HepG2 (cell line): ENCODE data around the gene OR10A2. TPM values are rescaled to one million over a fixed set of nuclear protein-coding genes. Genes with fewer than 3 reads are reported as not detected.
"Not testable (repeated sequence)": the region's sequence is repeated elsewhere in the genome, so short reads cannot be mapped to it uniquely, and the experiment has no call there.

Source experiments
- ATAC-seq: fragments of 200-7000 bp; cut with Tn5 transposase; 3 replicates; pipeline ENCODE4 v1.9.1; 2020; ENCODE audit warnings: mild to moderate bottlenecking, moderate library complexity
- BruUV-seq: library from RNA; stranded (reverse); fragments of 400-500 nt; replicated peaks from 2 replicates; lab custom pipeline; 2021; lab: Mats Ljungman, UMichigan
- CTCF ChIA-PET: fragments of 300-600 bp; formaldehyde crosslinking; extraction: SDS; loops from one replicate; lab custom pipeline; 2021; ENCODE audit warnings: low total read pairs, inconsistent platforms, low intra/inter-chr PET ratio; lab: Yijun Ruan, JAX
- POLR2A ChIA-PET: fragments of 350-600 bp; sonication (Branson Sonifier 250); formaldehyde crosslinking; loops from one replicate; lab custom pipeline; 2020; ENCODE audit warnings: antibody characterized with exemption, inconsistent platforms; lab: Yijun Ruan, JAX
- DNase-seq: peaks from one replicate; pipeline ENCODE4 v3.0.0-alpha.2; 2015; ENCODE audit warnings: low spot score
- FAIRE-seq: peaks from 3 replicates; lab custom pipeline; 2011; peaks lifted over from hg19 to GRCh38; lab: Jason Lieb, UNC
- H2AFZ ChIP-seq: one replicate; pipeline ENCODE4 v1.6.1; 2011; ENCODE audit warnings: low read length, inconsistent platforms
- H3K27ac ChIP-seq: fragments of 300-600 bp; 3 replicates; pipeline ENCODE4 v1.8.0; 2011; ENCODE audit warnings: mixed run types, mild to moderate bottlenecking, mixed read lengths, low read length, inconsistent platforms; ENCODE audit not compliant: insufficient read depth; ENCODE audit errors: extremely low read length
- H3K27me3 ChIP-seq, 2 experiments: fragments of 200-600 bp in 1 of 2; 2 replicates in 1 of 2; 3 replicates in 1 of 2; pipeline versions ENCODE4 v1.6.0 to v1.8.0; 2011; ENCODE audit warnings: low read length in 2 of 2, mild to moderate bottlenecking in 2 of 2, moderate library complexity in 2 of 2, inconsistent platforms in 1 of 2; ENCODE audit not compliant: insufficient read depth in 2 of 2, control insufficient read depth in 1 of 2
- H3K36me3 ChIP-seq, 2 experiments: fragments of 200-600 bp in 1 of 2; replicated peaks in 1 of 2; 2 replicates in 1 of 2; 3 replicates in 1 of 2; pipeline versions ENCODE4 v1.5.1 to v1.8.0; 2011; ENCODE audit warnings: low read length in 2 of 2, inconsistent platforms in 1 of 2; ENCODE audit not compliant: insufficient read depth in 2 of 2, control insufficient read depth in 1 of 2
- H3K4me1 ChIP-seq: 2 replicates; pipeline ENCODE4 v1.5.1; 2012; ENCODE audit warnings: low read length, inconsistent platforms; ENCODE audit not compliant: insufficient read depth
- H3K4me2 ChIP-seq: 2 replicates; pipeline ENCODE4 v1.6.0; 2011; ENCODE audit warnings: low read depth, low read length, inconsistent platforms
- H3K4me3 ChIP-seq, 3 experiments: fragments of 200-600 bp in 1 of 3; sonication (generic), shearing (Covaris generic) in 1 of 3; replicated peaks in 1 of 3; 2 replicates each; pipeline ENCODE4 v1.5.1; 2011 to 2016; ENCODE audit warnings: low read length in 3 of 3, inconsistent platforms in 2 of 3, low read depth in 2 of 3, mild to moderate bottlenecking in 2 of 3, control low read depth in 1 of 3, mixed read lengths in 1 of 3; ENCODE audit not compliant: insufficient read depth in 1 of 3
- H3K79me2 ChIP-seq: one replicate; pipeline ENCODE4 v1.6.1; 2011; ENCODE audit warnings: low read length, inconsistent platforms; ENCODE audit not compliant: insufficient read depth
- H3K9ac ChIP-seq: 2 replicates; pipeline ENCODE4 v1.6.0; 2011; ENCODE audit warnings: mild to moderate bottlenecking, low read depth, low read length, inconsistent platforms; ENCODE audit not compliant: insufficient read depth
- H3K9me3 ChIP-seq: 2 replicates; pipeline ENCODE4 v1.5.1; 2012; ENCODE audit warnings: mild to moderate bottlenecking, low read length
- H4K20me1 ChIP-seq: 2 replicates; pipeline ENCODE4 v1.6.0; 2011; ENCODE audit warnings: inconsistent platforms, mild to moderate bottlenecking, low read length, moderate library complexity; ENCODE audit not compliant: insufficient read depth
- HNRNPK ChIP-seq: fragments of 200-400 bp; formaldehyde crosslinking; IDR thresholded peaks from 2 replicates; pipeline ENCODE4 v1.6.1; 2018; ENCODE audit warnings: low read length, low read depth, moderate library complexity, mild to moderate bottlenecking; ENCODE audit not compliant: poor library complexity, severe bottlenecking
- MAFF ChIP-seq: IDR thresholded peaks from 2 replicates; pipeline ENCODE4 v1.6.1; 2011; ENCODE audit warnings: low read depth, low read length, improper control_type of control experiment
- MAFK ChIP-seq, 2 experiments: IDR thresholded peaks in 1 of 2; conservative IDR thresholded peaks in 1 of 2; 2 replicates each; pipeline ENCODE4 v1.6.1; 2011; ENCODE audit warnings: improper control_type of control experiment in 2 of 2, low read length in 2 of 2
- WGBS: methylation state at CpG from one replicate; pipeline ENCODE4 v1.1.6; 2017; ENCODE audit warnings: low lambda C conversion rate; 5-methylcytosine and 5-hydroxymethylcytosine counted together
- in situ Hi-C: cut with HindIII; loops from 2 replicates; pipeline ENCODE4 v1.10.0; 2017; ENCODE audit warnings: low pct_unique_long_range_greater_than_20kb; ENCODE audit not compliant: extremely low pct_ligation_motif_present
- intact Hi-C: fragments of 100-400 bp; cut with micrococcal nuclease; formaldehyde crosslinking; loops from one replicate; pipeline ENCODE4 v1.10.0; 2022; ENCODE audit not compliant: unreplicated experiment
- polyA plus RNA-seq, 8 experiments: library from polyadenylated mRNA; depleted of rRNA in 3 of 8; stranded (reverse) in 7 of 8; unstranded in 1 of 8; fragments of >200 nt; fragmentation: Illumina TruSeq in 4 of 8; extraction: Trizol in 4 of 8; gene quantifications; 2 replicates each; pipeline versions ENCODE4 v1.2.1 to v1.2.3, GENCODE V29; 2011 to 2016; ENCODE audit warnings: low read depth in 4 of 8, missing spikeins in 1 of 8, mixed read lengths in 1 of 8; ENCODE audit not compliant: insufficient read depth in 1 of 8
- total RNA-seq, 5 experiments: library from RNA; depleted of rRNA; stranded (reverse); fragments of >200 nt; fragmentation: Illumina TruSeq; extraction: Trizol; gene quantifications; 2 replicates each; pipeline ENCODE4 v1.2.3, GENCODE V29; 2016; ENCODE audit warnings: low read depth in 1 of 5

OR10A2 gene
- total and polyA plus RNA-seq, 2 of the 13 experiments (the other 11 are each of a cell fraction or from before 2014, with no cell fraction given): not detected

GRCh38 chr11:6882751-6883150 is 19.9 kb downstream of the OR10A2 start:
- Histone ChIP-seq H3K27ac (no peak overlapping the region), H3K4me2 (no peak overlapping the region), H3K79me2 (no peaks in the 10 kb centered on the region), H3K9me3 (no peaks in the 10 kb centered on the region), H3K27me3 (no peaks in the 10 kb centered on the region; a peak in 1 of 5 replicates), H3K36me3 (no peaks in the 10 kb centered on the region), H3K4me3 (no peak overlapping the region), H2AFZ (no peak overlapping the region), H3K9ac (no peak overlapping the region), H3K4me1 (no peaks in the 10 kb centered on the region), H4K20me1 (no peaks in the 10 kb centered on the region)
- CTCF ChIA-PET: no interaction called here
- TF ChIP-seq HNRNPK (no peak), MAFK (conservative IDR thresholded peaks at IDR 0.05 in 1 of 2, IDR thresholded peaks at IDR 0.05 in 1 of 2; ENCODE audit: low read length in 2 of 2) (peak; percentile 85 to 93), MAFF (peak; percentile 89)
- FAIRE-seq: no peak
- POLR2A ChIA-PET: no interaction called here
- intact Hi-C loops: no loop called here
- BruUV-seq: no TSS peak
- in situ Hi-C loops: no loop called here
- DNase-seq: no peak
- ATAC-seq: no peak

GRCh38 chr11:6887711-6888110 is 24.9 kb downstream of the OR10A2 start:
- CTCF ChIA-PET, H3K27me3 ChIP-seq, in situ Hi-C loops, H3K4me2 ChIP-seq, H3K79me2 ChIP-seq, H2AFZ ChIP-seq, H3K4me1 ChIP-seq, H4K20me1 ChIP-seq, intact Hi-C loops, H3K27ac ChIP-seq, H3K9ac ChIP-seq, DNase-seq, H3K9me3 ChIP-seq, FAIRE-seq, H3K4me3 ChIP-seq, POLR2A ChIA-PET, BruUV-seq, H3K36me3 ChIP-seq, ATAC-seq: not testable (repeated sequence)
- WGBS: 23% methylated on average over 5 of the region's 5 CpGs
